WERI-Rb-1 (cell line): ENCODE results near the gene DSCAM.

Experiments
- DNase-seq: peaks from one replicate; pipeline ENCODE4 v3.0.0-alpha.2; 2020
- H3K27ac ChIP-seq: fragments of 250-450 bp; sonication (Bioruptor Pico); 2 replicates; pipeline ENCODE4 v1.5.1; 2020; ENCODE audit warnings: mild to moderate bottlenecking, moderate library complexity
- H3K27me3 ChIP-seq: fragments of 250-450 bp; sonication (Bioruptor Pico); 2 replicates; pipeline ENCODE4 v1.5.1; 2021; ENCODE audit warnings: mild to moderate bottlenecking, low read depth, moderate library complexity; ENCODE audit not compliant: insufficient read depth, severe bottlenecking
- H3K36me3 ChIP-seq: fragments of 250-450 bp; sonication (Bioruptor Pico); 2 replicates; pipeline ENCODE4 v1.5.1; 2020; ENCODE audit warnings: mild to moderate bottlenecking, moderate library complexity
- H3K4me3 ChIP-seq: 2 replicates; pipeline ENCODE4 v1.5.1; 2011; ENCODE audit warnings: low read depth, mild to moderate bottlenecking, control low read depth, low read length
- H3K9me3 ChIP-seq: fragments of 250-450 bp; sonication (Bioruptor Pico); 2 replicates; pipeline ENCODE4 v1.5.1; 2021; ENCODE audit warnings: mild to moderate bottlenecking, moderate library complexity; ENCODE audit not compliant: severe bottlenecking
- TF ChIP-seq, protein P1 (sequence below): IDR thresholded peaks from 2 replicates; pipeline ENCODE4 v1.5.1; 2011; ENCODE audit warnings: low read depth, mild to moderate bottlenecking, control low read depth, inconsistent platforms, low read length

Gene DSCAM

DNA sequence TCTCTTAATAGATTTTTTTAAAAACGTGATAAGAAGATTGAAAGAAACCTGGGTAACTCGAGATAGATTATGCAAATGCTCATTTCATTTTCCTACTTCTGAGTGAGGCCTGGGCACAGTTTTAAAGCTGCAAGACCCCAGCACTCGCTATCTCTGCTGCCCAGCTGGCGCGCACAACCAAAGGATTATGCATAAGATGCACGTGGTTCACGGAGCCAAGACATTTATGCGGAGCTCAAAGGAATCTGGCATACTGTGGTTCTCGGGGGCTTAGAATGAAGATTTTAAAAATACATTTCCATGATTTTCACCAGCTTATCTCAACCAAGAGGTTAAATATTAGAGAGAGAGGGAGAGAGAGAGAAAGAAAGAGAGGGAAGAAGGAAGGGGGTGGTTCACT is 210.9 kb downstream of the DSCAM start:
- H3K9me3 ChIP-seq: no peaks in the 10 kb centered on the region
- no peak for DNase-seq
- no peak overlapping the region for H3K4me3 ChIP-seq
- H3K36me3 ChIP-seq: no peaks in the 10 kb centered on the region
- no peak overlapping the region for H3K27ac ChIP-seq
- TF ChIP-seq, protein P1, sequence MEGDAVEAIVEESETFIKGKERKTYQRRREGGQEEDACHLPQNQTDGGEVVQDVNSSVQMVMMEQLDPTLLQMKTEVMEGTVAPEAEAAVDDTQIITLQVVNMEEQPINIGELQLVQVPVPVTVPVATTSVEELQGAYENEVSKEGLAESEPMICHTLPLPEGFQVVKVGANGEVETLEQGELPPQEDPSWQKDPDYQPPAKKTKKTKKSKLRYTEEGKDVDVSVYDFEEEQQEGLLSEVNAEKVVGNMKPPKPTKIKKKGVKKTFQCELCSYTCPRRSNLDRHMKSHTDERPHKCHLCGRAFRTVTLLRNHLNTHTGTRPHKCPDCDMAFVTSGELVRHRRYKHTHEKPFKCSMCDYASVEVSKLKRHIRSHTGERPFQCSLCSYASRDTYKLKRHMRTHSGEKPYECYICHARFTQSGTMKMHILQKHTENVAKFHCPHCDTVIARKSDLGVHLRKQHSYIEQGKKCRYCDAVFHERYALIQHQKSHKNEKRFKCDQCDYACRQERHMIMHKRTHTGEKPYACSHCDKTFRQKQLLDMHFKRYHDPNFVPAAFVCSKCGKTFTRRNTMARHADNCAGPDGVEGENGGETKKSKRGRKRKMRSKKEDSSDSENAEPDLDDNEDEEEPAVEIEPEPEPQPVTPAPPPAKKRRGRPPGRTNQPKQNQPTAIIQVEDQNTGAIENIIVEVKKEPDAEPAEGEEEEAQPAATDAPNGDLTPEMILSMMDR: no peak
- H3K27me3 ChIP-seq: no peaks in the 10 kb centered on the region

DNA sequence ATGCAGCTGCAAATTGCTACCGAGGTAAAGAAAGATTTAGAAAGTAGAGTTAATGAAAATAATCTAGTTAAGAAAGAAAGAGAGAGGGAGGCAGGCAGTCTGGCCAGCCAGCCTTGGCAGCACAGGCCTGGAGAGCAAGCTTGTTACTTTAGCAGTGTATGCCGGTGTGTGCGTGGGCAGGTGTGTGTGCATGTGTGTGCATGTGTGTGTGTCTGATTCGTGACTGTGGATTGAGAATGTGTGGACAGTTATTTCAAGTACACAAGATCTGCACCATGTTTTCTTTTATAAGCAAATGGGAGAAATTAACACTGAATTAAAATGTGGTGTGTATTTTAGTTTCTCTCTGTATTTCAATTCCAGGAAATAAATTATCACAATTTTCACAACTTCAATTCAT is 211.6 kb downstream of the DSCAM start:
- no peaks in the 10 kb centered on the region for H3K9me3 ChIP-seq
- TF ChIP-seq, protein P1: no peak
- H3K4me3 ChIP-seq: no peak overlapping the region
- H3K36me3 ChIP-seq: no peaks in the 10 kb centered on the region
- H3K27me3 ChIP-seq: no peaks in the 10 kb centered on the region
- H3K27ac ChIP-seq: no peak overlapping the region
- DNase-seq: no peak

DNA sequence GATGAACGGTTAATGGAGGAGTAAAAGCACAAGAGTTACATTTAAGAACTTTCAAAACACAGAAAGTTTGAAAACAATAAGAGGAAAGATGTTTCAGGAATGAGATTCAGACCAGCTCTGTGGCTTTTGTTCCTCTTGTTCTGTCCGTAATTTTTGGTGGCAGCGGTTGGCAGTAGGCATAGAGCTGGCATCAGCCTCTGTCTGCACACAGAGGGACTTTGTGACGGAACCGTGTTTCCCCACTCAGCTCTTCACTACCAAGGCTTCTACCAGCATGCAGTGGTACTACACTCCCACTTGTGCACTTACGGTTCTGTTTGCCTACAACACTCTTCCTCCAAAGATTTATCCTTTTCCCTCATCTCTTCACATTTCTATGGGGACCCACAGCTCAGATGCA is 212.8 kb downstream of the DSCAM start:
- no peak for DNase-seq
- TF ChIP-seq, protein P1: no peak

DNA sequence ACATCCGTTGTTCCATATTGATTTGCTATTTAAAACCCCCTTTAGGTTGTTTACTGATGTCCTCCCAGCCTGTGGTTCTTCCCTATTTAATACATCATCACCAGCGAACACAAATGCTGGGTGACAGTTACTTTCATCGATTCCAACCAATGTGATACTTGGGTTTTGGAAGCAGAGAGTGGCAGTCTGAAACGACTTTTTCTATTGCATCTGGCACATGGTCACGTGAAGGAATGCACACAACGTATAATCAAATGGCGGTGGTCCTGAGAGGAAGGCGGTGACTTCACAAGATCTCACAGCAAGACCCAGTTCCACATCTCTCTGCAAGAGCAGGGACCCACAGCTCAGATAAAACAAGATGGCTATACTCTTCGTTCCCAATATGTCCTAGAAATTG is 213.9 kb downstream of the DSCAM start:
- Histone ChIP-seq H3K27ac (no peak overlapping the region), H3K4me3 (no peak overlapping the region), H3K36me3 (no peaks in the 10 kb centered on the region), H3K9me3 (no peaks in the 10 kb centered on the region), H3K27me3 (no peaks in the 10 kb centered on the region)
- no peak for DNase-seq
- TF ChIP-seq, protein P1: no peak

More for the DNA sequence above, 212.8 kb downstream of the DSCAM start:
- H3K9me3 ChIP-seq: no peaks in the 10 kb centered on the region
- H3K36me3 ChIP-seq: no peaks in the 10 kb centered on the region
- no peak overlapping the region for H3K4me3 ChIP-seq
- H3K27ac ChIP-seq: no peak overlapping the region
- H3K27me3 ChIP-seq: no peaks in the 10 kb centered on the region

DNA sequence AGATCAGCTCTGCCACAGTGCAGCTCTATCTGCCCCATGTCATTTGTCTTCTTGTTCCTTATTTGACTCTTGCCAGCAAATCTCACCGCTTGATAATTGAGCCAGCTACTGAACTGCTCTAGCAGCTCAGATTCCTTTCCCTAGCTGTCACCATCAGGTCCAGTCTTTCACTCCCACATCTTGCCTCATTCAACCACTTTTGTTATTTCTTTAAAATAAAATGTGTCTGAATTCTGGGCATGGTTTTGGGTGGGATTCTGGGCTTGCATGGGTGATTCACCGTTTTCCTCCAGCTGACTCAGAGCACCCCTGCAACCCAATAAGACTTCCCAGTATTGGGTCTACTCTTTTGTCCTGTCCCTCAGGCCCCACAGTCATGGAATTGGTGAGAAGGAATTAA is 215.7 kb downstream of the DSCAM start:
- TF ChIP-seq, protein P1: no peak
- Histone ChIP-seq H3K4me3 (no peak overlapping the region), H3K9me3 (no peaks in the 10 kb centered on the region), H3K36me3 (no peaks in the 10 kb centered on the region), H3K27me3 (no peaks in the 10 kb centered on the region), H3K27ac (no peak overlapping the region)
- DNase-seq: no peak

DNA sequence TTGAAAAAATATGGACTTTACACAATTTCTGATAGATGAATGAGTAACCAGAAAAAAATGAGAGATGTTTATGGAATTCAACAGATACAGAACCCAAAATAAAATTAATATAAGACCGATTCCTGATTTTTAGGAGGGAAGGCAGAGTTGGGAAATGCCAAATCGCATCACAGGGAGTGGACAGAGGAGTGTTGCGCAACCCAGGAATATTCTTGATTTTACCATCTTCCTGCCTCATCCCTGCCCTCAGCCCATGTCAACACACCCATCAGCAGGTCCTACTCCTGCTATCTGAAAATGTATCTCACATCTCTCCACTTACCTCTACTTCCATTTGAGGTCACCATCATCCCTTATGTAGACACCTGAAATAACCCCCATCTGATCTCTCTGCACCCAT is 221.0 kb downstream of the DSCAM start:
- H3K9me3 ChIP-seq: no peaks in the 10 kb centered on the region
- TF ChIP-seq, protein P1: no peak
- no peak for DNase-seq
- H3K4me3 ChIP-seq: no peak overlapping the region
- H3K27me3 ChIP-seq: no peaks in the 10 kb centered on the region
- no peaks in the 10 kb centered on the region for H3K36me3 ChIP-seq
- H3K27ac ChIP-seq: no peak overlapping the region
